ENCODE measurements around the gene CTNNA2. TPM values are rescaled to one million over a fixed set of nuclear protein-coding genes. Genes with fewer than 3 reads are reported as not detected.

Gene CTNNA2
- total and polyA plus RNA-seq, 4 donors: 0.01 to 0.37 TPM; not detected in 2

GRCh38 chr2:79611448-79612016, 98.7 kb downstream of the CTNNA2 start:
- DNase-seq: no peak
- ATAC-seq (ENCODE audit: insufficient read depth, low FRiP score): no peak

GRCh38 chr2:79612999-79613398, 100.1 kb downstream of the CTNNA2 start:
- 47 to 54% methylated on average over 6 of the region's 6 CpGs for WGBS, 2 donors
- Histone ChIP-seq H3K9ac (ENCODE audit: insufficient read depth in 1 of 2, low read length in 2 of 2) (no peak overlapping the region), H3K27me3 (ENCODE audit: control insufficient read depth in 3 of 3, insufficient read depth in 3 of 3, low read length in 2 of 3) (no peaks in the 10 kb centered on the region), H3K9me3 (ENCODE audit: control insufficient read depth in 4 of 4, insufficient read depth in 3 of 4, low read length in 3 of 4) (no peaks in the 10 kb centered on the region), H3K4me1 (ENCODE audit: control insufficient read depth in 5 of 5, insufficient read depth in 5 of 5, low read length in 5 of 5) (no peaks in the 10 kb centered on the region), H3K36me3 (ENCODE audit: control insufficient read depth in 4 of 4, insufficient read depth in 4 of 4, low read length in 4 of 4) (no peaks in the 10 kb centered on the region), H3K4me3 (no peak overlapping the region), H3K27ac (ENCODE audit: low read depth in 1 of 2, low read length in 1 of 2) (no peak overlapping the region)
- no peak for DNase-seq
- ATAC-seq (ENCODE audit: insufficient read depth, low FRiP score): no peak
- TF ChIP-seq CTCF (IDR thresholded peaks at IDR 0.05; ENCODE audit: control extremely low read depth, extremely low read depth): no peak

More at GRCh38 chr2:79611448-79612016, 98.7 kb downstream of the CTNNA2 start:
- H3K9ac ChIP-seq (ENCODE audit: insufficient read depth in 1 of 2, low read length in 2 of 2): no peak overlapping the region
- H3K36me3 ChIP-seq (ENCODE audit: control insufficient read depth in 4 of 4, insufficient read depth in 4 of 4, low read length in 4 of 4): no peaks in the 10 kb centered on the region
- no peak overlapping the region for H3K4me3 ChIP-seq
- 65 to 69% methylated on average over 9 of the region's 9 CpGs for WGBS, 2 donors
- no peak for TF ChIP-seq CTCF (IDR thresholded peaks at IDR 0.05; ENCODE audit: control extremely low read depth, extremely low read depth)
- H3K27ac ChIP-seq (ENCODE audit: low read depth in 1 of 2, low read length in 1 of 2): no peak overlapping the region
- H3K9me3 ChIP-seq (ENCODE audit: control insufficient read depth in 4 of 4, insufficient read depth in 3 of 4, low read length in 3 of 4): no peaks in the 10 kb centered on the region
- no peaks in the 10 kb centered on the region for H3K27me3 ChIP-seq (ENCODE audit: control insufficient read depth in 3 of 3, insufficient read depth in 3 of 3, low read length in 2 of 3)
- no peaks in the 10 kb centered on the region for H3K4me1 ChIP-seq (ENCODE audit: control insufficient read depth in 5 of 5, insufficient read depth in 5 of 5, low read length in 5 of 5)

GRCh38 chr2:79619442-79619841, 106.6 kb downstream of the CTNNA2 start:
- no peak for DNase-seq
- Histone ChIP-seq H3K4me1 (ENCODE audit: control insufficient read depth in 5 of 5, insufficient read depth in 5 of 5, low read length in 5 of 5) (no peaks in the 10 kb centered on the region), H3K27me3 (ENCODE audit: control insufficient read depth in 3 of 3, insufficient read depth in 3 of 3, low read length in 2 of 3) (no peaks in the 10 kb centered on the region), H3K36me3 (ENCODE audit: control insufficient read depth in 4 of 4, insufficient read depth in 4 of 4, low read length in 4 of 4) (no peaks in the 10 kb centered on the region), H3K27ac (ENCODE audit: low read depth in 1 of 2, low read length in 1 of 2) (no peak overlapping the region), H3K4me3 (no peak overlapping the region), H3K9me3 (ENCODE audit: control insufficient read depth in 4 of 4, insufficient read depth in 3 of 4, low read length in 3 of 4) (no peaks in the 10 kb centered on the region), H3K9ac (ENCODE audit: insufficient read depth in 1 of 2, low read length in 2 of 2) (no peak overlapping the region)
- TF ChIP-seq CTCF (IDR thresholded peaks at IDR 0.05; ENCODE audit: control extremely low read depth, extremely low read depth): no peak
- WGBS, 2 donors: 85 to 91% methylated on average over 5 of the region's 5 CpGs
- ATAC-seq (ENCODE audit: insufficient read depth, low FRiP score): no peak

- TF ChIP-seq CTCF (IDR thresholded peaks at IDR 0.05; ENCODE audit: control extremely low read depth, extremely low read depth): no peak
- no peak for DNase-seq
- Histone ChIP-seq H3K36me3 (ENCODE audit: control insufficient read depth in 4 of 4, insufficient read depth in 4 of 4, low read length in 4 of 4) (no peaks in the 10 kb centered on the region), H3K4me3 (no peak overlapping the region), H3K27ac (ENCODE audit: low read depth in 1 of 2, low read length in 1 of 2) (no peak overlapping the region), H3K4me1 (ENCODE audit: control insufficient read depth in 5 of 5, insufficient read depth in 5 of 5, low read length in 5 of 5) (no peaks in the 10 kb centered on the region), H3K9ac (ENCODE audit: insufficient read depth in 1 of 2, low read length in 2 of 2) (no peak overlapping the region), H3K9me3 (ENCODE audit: control insufficient read depth in 4 of 4, insufficient read depth in 3 of 4, low read length in 3 of 4) (no peaks in the 10 kb centered on the region), H3K27me3 (ENCODE audit: control insufficient read depth in 3 of 3, insufficient read depth in 3 of 3, low read length in 2 of 3) (no peaks in the 10 kb centered on the region)
- WGBS, 2 donors: 66 to 75% methylated on average over 2 of the region's 2 CpGs
- no peak for ATAC-seq (ENCODE audit: insufficient read depth, low FRiP score)
These were observed 107.1 kb downstream of the CTNNA2 start for GRCh38 chr2:79619976-79620375.
